Bronchial epithelial cell (primary cell): ENCODE data around the gene GPR61. TPM values are rescaled to one million over a fixed set of nuclear protein-coding genes. Genes with fewer than 3 reads are reported as not detected.

Source experiments
- DNase-seq: peaks from one replicate; pipeline ENCODE4 v3.0.0-alpha.2; 2010; ENCODE audit warnings: low read depth
- FAIRE-seq: peaks from 2 replicates; lab custom pipeline; 2011; peaks lifted over from hg19 to GRCh38; lab: Jason Lieb, UNC
- H3K27me3 ChIP-seq: 2 replicates; pipeline ENCODE4 v1.5.1; 2011; ENCODE audit warnings: low read length; ENCODE audit not compliant: control insufficient read depth, insufficient read depth
- H3K36me3 ChIP-seq: 2 replicates; pipeline ENCODE4 v1.5.1; 2011; ENCODE audit warnings: low read length; ENCODE audit not compliant: control insufficient read depth, insufficient read depth
- H3K4me3 ChIP-seq: 2 replicates; pipeline ENCODE4 v1.5.1; 2011; ENCODE audit warnings: mild to moderate bottlenecking, low read depth, low read length, control low read depth
- total RNA-seq: library from RNA; depleted of rRNA; stranded (reverse); fragments of >200 nt; gene quantifications from 2 replicates; pipeline ENCODE4 v1.2.1, GENCODE V29; 2014
- TF ChIP-seq, protein P1 (sequence below): IDR thresholded peaks from 2 replicates; pipeline ENCODE4 v1.5.1; 2011; ENCODE audit warnings: mild to moderate bottlenecking, moderate library complexity, low read length, control low read depth, inconsistent platforms; ENCODE audit not compliant: insufficient read depth, severe bottlenecking

Gene GPR61
- total RNA-seq, 1 donor from 2014 or later: not detected

- Histone ChIP-seq H3K4me3 (no peak overlapping the region), H3K27me3 (no peaks in the 10 kb centered on the region), H3K36me3 (no peaks in the 10 kb centered on the region)
- TF ChIP-seq, protein P1, sequence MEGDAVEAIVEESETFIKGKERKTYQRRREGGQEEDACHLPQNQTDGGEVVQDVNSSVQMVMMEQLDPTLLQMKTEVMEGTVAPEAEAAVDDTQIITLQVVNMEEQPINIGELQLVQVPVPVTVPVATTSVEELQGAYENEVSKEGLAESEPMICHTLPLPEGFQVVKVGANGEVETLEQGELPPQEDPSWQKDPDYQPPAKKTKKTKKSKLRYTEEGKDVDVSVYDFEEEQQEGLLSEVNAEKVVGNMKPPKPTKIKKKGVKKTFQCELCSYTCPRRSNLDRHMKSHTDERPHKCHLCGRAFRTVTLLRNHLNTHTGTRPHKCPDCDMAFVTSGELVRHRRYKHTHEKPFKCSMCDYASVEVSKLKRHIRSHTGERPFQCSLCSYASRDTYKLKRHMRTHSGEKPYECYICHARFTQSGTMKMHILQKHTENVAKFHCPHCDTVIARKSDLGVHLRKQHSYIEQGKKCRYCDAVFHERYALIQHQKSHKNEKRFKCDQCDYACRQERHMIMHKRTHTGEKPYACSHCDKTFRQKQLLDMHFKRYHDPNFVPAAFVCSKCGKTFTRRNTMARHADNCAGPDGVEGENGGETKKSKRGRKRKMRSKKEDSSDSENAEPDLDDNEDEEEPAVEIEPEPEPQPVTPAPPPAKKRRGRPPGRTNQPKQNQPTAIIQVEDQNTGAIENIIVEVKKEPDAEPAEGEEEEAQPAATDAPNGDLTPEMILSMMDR: no peak
- FAIRE-seq (no peak), DNase-seq (no peak)
Observed at GRCh38 chr1:109541102-109541501, 1.4 kb downstream of the GPR61 start.

- no peak for DNase-seq
- TF ChIP-seq, protein P1: no peak
- Histone ChIP-seq H3K27me3 (no peaks in the 10 kb centered on the region), H3K4me3 (no peak overlapping the region), H3K36me3 (no peaks in the 10 kb centered on the region)
- no peak for FAIRE-seq
Observed at GRCh38 chr1:109542657-109543056, 3.0 kb downstream of the GPR61 start.

DNA sequence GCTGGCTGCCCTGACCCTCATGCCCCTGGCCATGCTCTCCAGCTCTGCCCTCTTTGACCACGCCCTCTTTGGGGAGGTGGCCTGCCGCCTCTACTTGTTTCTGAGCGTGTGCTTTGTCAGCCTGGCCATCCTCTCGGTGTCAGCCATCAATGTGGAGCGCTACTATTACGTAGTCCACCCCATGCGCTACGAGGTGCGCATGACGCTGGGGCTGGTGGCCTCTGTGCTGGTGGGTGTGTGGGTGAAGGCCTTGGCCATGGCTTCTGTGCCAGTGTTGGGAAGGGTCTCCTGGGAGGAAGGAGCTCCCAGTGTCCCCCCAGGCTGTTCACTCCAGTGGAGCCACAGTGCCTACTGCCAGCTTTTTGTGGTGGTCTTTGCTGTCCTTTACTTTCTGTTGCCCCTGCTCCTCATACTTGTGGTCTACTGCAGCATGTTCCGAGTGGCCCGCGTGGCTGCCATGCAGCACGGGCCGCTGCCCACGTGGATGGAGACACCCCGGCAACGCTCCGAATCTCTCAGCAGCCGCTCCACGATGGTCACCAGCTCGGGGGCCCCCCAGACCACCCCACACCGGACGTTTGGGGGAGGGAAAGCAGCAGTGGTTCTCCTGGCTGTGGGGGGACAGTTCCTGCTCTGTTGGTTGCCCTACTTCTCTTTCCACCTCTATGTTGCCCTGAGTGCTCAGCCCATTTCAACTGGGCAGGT, 3.8 kb downstream of the GPR61 start:
- Histone ChIP-seq H3K36me3 (no peaks in the 10 kb centered on the region), H3K27me3 (no peaks in the 10 kb centered on the region), H3K4me3 (no peak overlapping the region)
- FAIRE-seq (no peak), DNase-seq (no peak)
- TF ChIP-seq, protein P1: no peak

GRCh38 chr1:109543988-109544735, 4.5 kb downstream of the GPR61 start:
- TF ChIP-seq, protein P1: no peak
- DNase-seq: no peak
- no peak for FAIRE-seq
- Histone ChIP-seq H3K27me3 (no peaks in the 10 kb centered on the region), H3K36me3 (no peaks in the 10 kb centered on the region), H3K4me3 (no peak overlapping the region)

- DNase-seq (peak; percentile 80), FAIRE-seq (no peak)
- TF ChIP-seq, protein P1: peak; percentile 70
- no peaks in the 10 kb centered on the region for H3K36me3 ChIP-seq
- no peaks in the 10 kb centered on the region for H3K27me3 ChIP-seq
- H3K4me3 ChIP-seq: peak overlapping the region; percentile 98
Observed at GRCh38 chr1:109546311-109547109, 6.8 kb downstream of the GPR61 start.
